Calu3 (cell line): ENCODE measurements around the gene NOSIP. TPM values are rescaled to one million over a fixed set of nuclear protein-coding genes. Genes with fewer than 3 reads are reported as not detected.
A peak's percentile ranks its signal among the peaks of the same experiment; 100 is the strongest.

ENCODE experiments used
- BruUV-seq: library from RNA; stranded (reverse); fragments of 400-500 nt; replicated peaks from 2 replicates; lab custom pipeline; 2021; lab: Mats Ljungman, UMichigan
- CTCF ChIA-PET: fragments of 300-600 bp; sonication (Branson Sonifier 250); formaldehyde crosslinking; loops from one replicate; lab custom pipeline; 2022; ENCODE audit warnings: antibody characterized with exemption; lab: Charles Lee
- DNase-seq: peaks from one replicate; pipeline ENCODE4 v3.0.0; 2022
- H3K27ac Mint-ChIP-seq: one replicate; pipeline ENCODE4 v1.8.0; 2022; ENCODE audit warnings: mixed read lengths; ENCODE audit not compliant: unreplicated experiment
- H3K27me3 Mint-ChIP-seq: one replicate; pipeline ENCODE4 v1.8.0; 2022; ENCODE audit warnings: mixed read lengths; ENCODE audit not compliant: unreplicated experiment
- H3K36me3 Mint-ChIP-seq: one replicate; pipeline ENCODE4 v1.8.0; 2022; ENCODE audit warnings: mild to moderate bottlenecking, moderate library complexity, mixed read lengths; ENCODE audit not compliant: insufficient read depth, unreplicated experiment
- H3K4me1 Mint-ChIP-seq: one replicate; pipeline ENCODE4 v1.8.0; 2022; ENCODE audit warnings: mild to moderate bottlenecking, low read depth, mixed read lengths; ENCODE audit not compliant: unreplicated experiment
- H3K4me3 Mint-ChIP-seq: one replicate; pipeline ENCODE4 v1.8.0; 2022; ENCODE audit warnings: mild to moderate bottlenecking, low read depth, moderate library complexity, mixed read lengths; ENCODE audit not compliant: unreplicated experiment
- H3K9me3 Mint-ChIP-seq: one replicate; pipeline ENCODE4 v1.8.0; 2022; ENCODE audit warnings: low read depth, mixed read lengths; ENCODE audit not compliant: unreplicated experiment
- CTCF ChIP-seq: fragments of 200-600 bp; IDR thresholded peaks from one replicate; pipeline ENCODE4 v1.8.0; 2022; ENCODE audit warnings: antibody characterized with exemption; ENCODE audit not compliant: unreplicated experiment
- intact Hi-C: fragments of 100-400 bp; cut with micrococcal nuclease; formaldehyde crosslinking; loops from one replicate; pipeline ENCODE4 v1.10.0; 2022; ENCODE audit not compliant: unreplicated experiment
- total RNA-seq: library from RNA; stranded (reverse); gene quantifications from 2 replicates; pipeline ENCODE4 v1.2.3, GENCODE V29; 2022

Gene NOSIP
- total RNA-seq, 1 experiment from 2014 or later, result 76.9 TPM

- TF ChIP-seq CTCF, result no peak
- Mint-ChIP-seq H3K27me3 (no peaks in the 10 kb centered on the region), H3K36me3 (peaks cover 58% of the 10 kb centered on the region), H3K4me3 (no peak overlapping the region), H3K9me3 (no peaks in the 10 kb centered on the region), H3K27ac (no peak overlapping the region), H3K4me1 (peaks cover 22% of the 10 kb centered on the region)
- no TSS peak for BruUV-seq
- intact Hi-C loops, result no loop called here
- no peak for DNase-seq
- CTCF ChIA-PET, result interaction anchor here (0.7 kb wide), 1 partner anchor 34 kb away, joined by 4 read pairs; no protein-coding TSS in a partner anchor
Observed at GRCh38 chr19:49588365-49589122, 8.2 kb upstream of the NOSIP start.

- BruUV-seq, result no TSS peak
- intact Hi-C loops, result no loop called here
- TF ChIP-seq CTCF, result no peak
- no peaks in the 10 kb centered on the region for H3K27me3 Mint-ChIP-seq
- peaks cover 9% of the 10 kb centered on the region for H3K4me1 Mint-ChIP-seq
- H3K4me3 Mint-ChIP-seq, result no peak overlapping the region
- no peak overlapping the region for H3K27ac Mint-ChIP-seq
- H3K36me3 Mint-ChIP-seq, result peaks cover 48% of the 10 kb centered on the region
- no peak for DNase-seq
- no peaks in the 10 kb centered on the region for H3K9me3 Mint-ChIP-seq
- CTCF ChIA-PET, result interaction anchor here (0.7 to 0.9 kb wide), 5 partner anchors 53 to 1752 kb away, joined by 3 to 7 read pairs (median 4); partner anchors contain the start of gene SCAF1
Observed at GRCh38 chr19:49587227-49587626, 6.9 kb upstream of the NOSIP start.

- no peak overlapping the region for H3K27ac Mint-ChIP-seq
Observed at GRCh38 chr19:49585023-49585422, 4.7 kb upstream of the NOSIP start.

GRCh38 chr19:49583239-49583638 lies 2.9 kb upstream of the NOSIP start:
- no peak overlapping the region for H3K4me3 Mint-ChIP-seq
- peaks cover 41% of the 10 kb centered on the region for H3K36me3 Mint-ChIP-seq
- no peak overlapping the region for H3K27ac Mint-ChIP-seq
- H3K27me3 Mint-ChIP-seq, result no peaks in the 10 kb centered on the region
- CTCF ChIA-PET, result interaction anchor here (0.6 to 0.7 kb wide), 2 partner anchors 140 to 350 kb away, joined by 5 to 6 read pairs; no protein-coding TSS in a partner anchor
- peaks cover 23% of the 10 kb centered on the region for H3K4me1 Mint-ChIP-seq
- no peak for DNase-seq
- BruUV-seq, result TSS peak; percentile 18
- H3K9me3 Mint-ChIP-seq, result no peaks in the 10 kb centered on the region
- intact Hi-C loops, result no loop called here
- TF ChIP-seq CTCF, result no peak

More at GRCh38 chr19:49585023-49585422, 4.7 kb upstream of the NOSIP start:
- no peaks in the 10 kb centered on the region for H3K27me3 Mint-ChIP-seq
- CTCF ChIA-PET, result no interaction called here
- no TSS peak for BruUV-seq
- intact Hi-C loops, result no loop called here
- H3K4me3 Mint-ChIP-seq, result no peak overlapping the region
- H3K9me3 Mint-ChIP-seq, result no peaks in the 10 kb centered on the region
- H3K4me1 Mint-ChIP-seq, result peaks cover 17% of the 10 kb centered on the region
- DNase-seq, result no peak
- H3K36me3 Mint-ChIP-seq, result peaks cover 46% of the 10 kb centered on the region
- no peak for TF ChIP-seq CTCF
